Stimulated activated memory B cell treated with anti-CD40 and anti-IgM and Interleukin-4, amounts not matched to agents 10 μg/mL and 1 μg/mL and 100 μg/mL, for 72 hours (primary cell): ENCODE data around the gene CCDC159.

Source experiments
- ATAC-seq: fragments of 150-1000 bp; cut with Tn5 transposase; 2 replicates; pipeline ENCODE4 v1.10.0; 2021
- H3K27ac Mint-ChIP-seq: one replicate; pipeline ENCODE4 v1.8.0; 2022; ENCODE audit warnings: mild to moderate bottlenecking, mixed read lengths
- H3K27me3 Mint-ChIP-seq: one replicate; pipeline ENCODE4 v1.8.0; 2022; ENCODE audit warnings: mixed read lengths
- H3K36me3 Mint-ChIP-seq: one replicate; pipeline ENCODE4 v1.8.0; 2022; ENCODE audit warnings: mixed read lengths
- H3K4me1 Mint-ChIP-seq: one replicate; pipeline ENCODE4 v1.8.0; 2022; ENCODE audit warnings: mixed read lengths
- H3K4me3 Mint-ChIP-seq: one replicate; pipeline ENCODE4 v1.8.0; 2022; ENCODE audit warnings: mild to moderate bottlenecking, moderate library complexity, mixed read lengths
- H3K9me3 Mint-ChIP-seq: one replicate; pipeline ENCODE4 v1.8.0; 2022; ENCODE audit warnings: mixed read lengths

CCDC159 gene

DNA sequence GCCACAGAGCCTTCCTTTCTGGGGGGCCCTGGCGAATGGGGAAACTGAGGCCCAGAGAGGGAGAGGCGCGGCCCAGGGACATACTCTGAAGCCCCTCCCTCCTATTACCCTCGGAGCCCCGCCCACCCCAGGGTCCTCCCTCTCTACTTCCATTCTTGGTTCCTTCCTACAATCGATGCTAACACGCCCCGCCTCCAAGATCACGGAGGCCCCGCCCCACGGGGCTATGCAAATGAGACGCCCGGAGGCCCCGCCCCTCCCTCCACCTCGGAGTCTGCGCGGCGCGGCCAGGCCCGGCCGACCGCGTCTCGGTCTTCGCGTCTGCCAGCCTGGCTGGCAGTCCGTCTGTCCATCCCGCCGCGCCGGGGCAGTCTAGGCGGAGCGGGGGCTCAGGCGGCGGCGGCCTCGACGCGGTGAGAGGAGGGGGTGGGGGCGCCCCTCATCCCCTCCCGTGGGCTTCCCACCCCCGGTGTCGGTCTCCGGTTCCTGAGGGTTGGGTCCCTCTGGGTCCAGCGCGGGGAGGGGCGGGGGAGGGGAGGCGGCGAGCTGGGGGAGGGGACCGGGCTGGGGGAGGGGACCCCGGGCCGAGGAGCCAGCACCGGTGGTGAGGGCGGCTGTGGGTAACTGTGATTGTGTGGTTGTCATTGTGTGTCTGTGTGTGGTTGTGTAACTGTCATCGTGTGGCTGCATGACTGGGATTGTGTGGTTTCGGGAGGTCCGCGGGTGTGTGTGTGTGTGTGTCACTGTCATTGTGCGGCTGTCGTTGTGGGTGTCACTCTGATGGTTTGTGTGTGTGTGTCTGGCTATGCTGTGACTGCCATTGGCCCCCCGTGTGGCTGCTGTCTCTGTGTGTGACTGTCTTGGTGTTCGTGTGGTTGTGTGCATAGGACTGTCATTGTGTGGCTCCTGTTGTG, 9.1 kb downstream of the CCDC159 start, which contains the start of gene PLPPR2:
PLPPR2 (plus strand) TSS at position 273 of the 914 bp plus-strand sequence. CDS start 2,242 bp downstream, outside the sequence.
- Mint-ChIP-seq H3K4me3 (peak within 1 kb of the TSS; percentile 44), H3K4me1 (peaks cover 13% of the 10 kb centered on the region), H3K27me3 (peaks cover 38% of the 10 kb centered on the region), H3K27ac (peak within 1 kb of the TSS; percentile 1), H3K36me3 (peaks cover 4% of the 10 kb centered on the region), H3K9me3 (no peaks in the 10 kb centered on the region)
- ATAC-seq: peak; percentile 80

GRCh38 chr19:11356074-11356397, 9.7 kb downstream of the CCDC159 start:
- H3K4me1 Mint-ChIP-seq: peaks cover 13% of the 10 kb centered on the region
- no peak overlapping the region for H3K27ac Mint-ChIP-seq
- H3K4me3 Mint-ChIP-seq: peak overlapping the region; percentile 44
- H3K27me3 Mint-ChIP-seq: peaks cover 38% of the 10 kb centered on the region
- peaks cover 4% of the 10 kb centered on the region for H3K36me3 Mint-ChIP-seq
- ATAC-seq: no peak
- H3K9me3 Mint-ChIP-seq: no peaks in the 10 kb centered on the region

- Mint-ChIP-seq H3K27me3 (peaks cover 38% of the 10 kb centered on the region), H3K27ac (no peak overlapping the region), H3K4me3 (no peak overlapping the region), H3K4me1 (peaks cover 13% of the 10 kb centered on the region), H3K36me3 (peaks cover 4% of the 10 kb centered on the region), H3K9me3 (no peaks in the 10 kb centered on the region)
- no peak for ATAC-seq
Measured at GRCh38 chr19:11356676-11357550, 10.6 kb downstream of the CCDC159 start.

- H3K4me1 Mint-ChIP-seq: peaks cover 13% of the 10 kb centered on the region
- H3K27me3 Mint-ChIP-seq: peaks cover 38% of the 10 kb centered on the region
- no peaks in the 10 kb centered on the region for H3K9me3 Mint-ChIP-seq
- no peak overlapping the region for H3K27ac Mint-ChIP-seq
- ATAC-seq: no peak
- H3K36me3 Mint-ChIP-seq: peaks cover 7% of the 10 kb centered on the region
- no peak overlapping the region for H3K4me3 Mint-ChIP-seq
Measured at GRCh38 chr19:11359421-11359820, 13.1 kb downstream of the CCDC159 start.

DNA sequence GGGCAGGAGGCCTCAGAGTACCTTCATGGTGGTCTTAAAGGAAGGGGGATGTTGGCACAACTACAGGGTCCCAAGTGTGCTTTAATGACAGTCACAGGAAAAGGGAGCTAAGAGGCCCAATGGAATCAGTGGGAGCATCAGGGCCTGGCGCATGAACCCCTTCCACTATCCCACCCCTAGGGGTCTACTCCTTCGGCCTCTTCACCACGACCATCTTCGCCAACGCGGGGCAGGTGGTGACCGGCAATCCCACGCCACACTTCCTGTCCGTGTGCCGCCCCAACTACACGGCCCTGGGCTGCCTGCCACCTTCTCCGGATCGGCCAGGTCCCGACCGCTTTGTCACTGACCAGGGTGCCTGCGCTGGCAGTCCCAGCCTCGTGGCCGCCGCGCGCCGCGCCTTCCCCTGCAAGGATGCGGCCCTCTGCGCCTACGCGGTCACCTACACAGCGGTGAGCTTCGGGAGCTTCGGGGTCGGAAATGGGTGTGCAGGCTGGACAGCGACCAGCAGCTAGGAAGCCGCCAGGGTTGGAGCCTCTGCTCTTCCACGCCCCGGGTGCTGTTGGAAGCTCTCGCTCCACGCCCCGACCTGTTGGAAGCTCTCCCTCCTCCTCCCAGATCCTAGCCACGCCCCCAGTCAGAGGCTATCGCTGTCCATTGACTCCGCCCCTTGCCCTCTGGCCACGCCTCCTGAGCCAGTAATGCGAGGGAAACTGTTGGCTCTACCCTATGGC, 14.9 kb downstream of the CCDC159 start:
- ATAC-seq: no peak
- Mint-ChIP-seq H3K4me1 (peaks cover 5% of the 10 kb centered on the region), H3K27ac (no peak overlapping the region), H3K9me3 (no peaks in the 10 kb centered on the region), H3K36me3 (peaks cover 14% of the 10 kb centered on the region), H3K4me3 (no peak overlapping the region), H3K27me3 (peaks cover 22% of the 10 kb centered on the region)

- no peak for ATAC-seq
- Mint-ChIP-seq H3K9me3 (no peaks in the 10 kb centered on the region), H3K4me1 (no peaks in the 10 kb centered on the region), H3K27ac (no peak overlapping the region), H3K27me3 (peaks cover 14% of the 10 kb centered on the region), H3K4me3 (no peak overlapping the region), H3K36me3 (peaks cover 17% of the 10 kb centered on the region)
Measured at GRCh38 chr19:11361771-11362731, 15.7 kb downstream of the CCDC159 start.

GRCh38 chr19:11363881-11364280, 17.6 kb downstream of the CCDC159 start:
- H3K36me3 Mint-ChIP-seq: peaks cover 32% of the 10 kb centered on the region
- no peaks in the 10 kb centered on the region for H3K9me3 Mint-ChIP-seq
- no peak for ATAC-seq
- no peak overlapping the region for H3K27ac Mint-ChIP-seq
- no peaks in the 10 kb centered on the region for H3K4me1 Mint-ChIP-seq
- H3K4me3 Mint-ChIP-seq: no peak overlapping the region
- H3K27me3 Mint-ChIP-seq: peaks cover 2% of the 10 kb centered on the region

DNA sequence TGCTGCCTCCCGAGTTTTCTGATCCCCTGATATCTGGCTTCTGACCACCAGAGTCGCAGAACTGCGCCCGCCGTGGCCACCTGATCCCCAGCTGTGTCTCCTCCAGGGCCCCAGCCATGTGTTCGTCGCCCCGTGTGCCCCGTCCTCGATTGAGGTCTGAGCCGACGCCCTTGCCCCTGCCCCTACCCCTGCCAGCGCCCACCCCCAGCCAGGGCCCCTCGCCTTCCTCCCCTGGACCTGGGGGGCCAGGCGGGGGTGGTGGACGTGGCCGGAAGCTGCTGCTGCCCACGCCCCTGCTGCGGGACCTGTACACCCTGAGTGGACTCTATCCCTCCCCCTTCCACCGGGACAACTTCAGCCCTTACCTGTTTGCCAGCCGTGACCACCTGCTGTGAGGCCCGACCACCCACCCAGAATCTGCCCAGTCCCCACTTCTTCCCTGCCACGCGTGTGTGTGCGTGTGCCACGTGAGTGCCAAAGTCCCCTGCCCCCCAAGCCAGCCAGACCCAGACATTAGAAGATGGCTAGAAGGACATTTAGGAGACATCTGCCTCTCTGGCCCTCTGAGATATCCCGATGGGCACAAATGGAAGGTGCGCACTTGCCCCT, 18.1 kb downstream of the CCDC159 start:
- H3K4me1 Mint-ChIP-seq: no peaks in the 10 kb centered on the region
- peak; percentile 57 for ATAC-seq
- no peaks in the 10 kb centered on the region for H3K27me3 Mint-ChIP-seq
- no peaks in the 10 kb centered on the region for H3K9me3 Mint-ChIP-seq
- peaks cover 38% of the 10 kb centered on the region for H3K36me3 Mint-ChIP-seq
- H3K27ac Mint-ChIP-seq: no peak overlapping the region
- no peak overlapping the region for H3K4me3 Mint-ChIP-seq

- H3K4me3 Mint-ChIP-seq: no peak overlapping the region
- no peak overlapping the region for H3K27ac Mint-ChIP-seq
- no peak for ATAC-seq
- peaks cover 42% of the 10 kb centered on the region for H3K36me3 Mint-ChIP-seq
- no peaks in the 10 kb centered on the region for H3K27me3 Mint-ChIP-seq
- no peaks in the 10 kb centered on the region for H3K4me1 Mint-ChIP-seq
- H3K9me3 Mint-ChIP-seq: no peaks in the 10 kb centered on the region
Measured at GRCh38 chr19:11364935-11365334, 18.6 kb downstream of the CCDC159 start.

DNA sequence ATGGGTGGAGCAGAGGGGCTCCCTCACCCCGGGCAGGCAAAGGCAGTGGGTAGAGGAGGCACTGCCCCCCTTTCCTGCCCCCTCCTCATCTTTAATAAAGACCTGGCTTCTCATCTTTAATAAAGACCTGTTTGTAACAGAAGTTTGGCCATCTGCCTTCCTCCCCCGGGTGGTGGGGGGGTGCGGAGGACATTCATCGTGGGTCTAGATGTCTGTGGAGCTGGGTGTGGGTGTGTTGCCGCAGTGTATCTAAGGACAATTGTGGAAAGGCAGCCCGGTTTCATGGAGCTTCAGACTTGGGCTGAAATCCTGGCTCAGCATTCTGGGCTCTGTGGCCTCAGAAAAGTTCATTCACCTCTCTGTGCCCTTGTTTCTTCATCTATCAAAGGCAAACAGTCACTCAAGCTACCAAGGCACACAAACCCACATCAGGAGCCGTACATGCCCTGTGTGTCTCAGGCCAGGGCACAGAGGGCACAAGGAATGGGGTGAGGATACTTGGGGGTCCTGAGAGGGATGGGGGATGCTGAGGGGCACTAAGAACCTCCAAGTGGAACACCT, 19.3 kb downstream of the CCDC159 start:
- H3K4me1 Mint-ChIP-seq: no peaks in the 10 kb centered on the region
- H3K4me3 Mint-ChIP-seq: no peak overlapping the region
- no peak overlapping the region for H3K27ac Mint-ChIP-seq
- H3K9me3 Mint-ChIP-seq: no peaks in the 10 kb centered on the region
- no peak for ATAC-seq
- peaks cover 44% of the 10 kb centered on the region for H3K36me3 Mint-ChIP-seq
- no peaks in the 10 kb centered on the region for H3K27me3 Mint-ChIP-seq

DNA sequence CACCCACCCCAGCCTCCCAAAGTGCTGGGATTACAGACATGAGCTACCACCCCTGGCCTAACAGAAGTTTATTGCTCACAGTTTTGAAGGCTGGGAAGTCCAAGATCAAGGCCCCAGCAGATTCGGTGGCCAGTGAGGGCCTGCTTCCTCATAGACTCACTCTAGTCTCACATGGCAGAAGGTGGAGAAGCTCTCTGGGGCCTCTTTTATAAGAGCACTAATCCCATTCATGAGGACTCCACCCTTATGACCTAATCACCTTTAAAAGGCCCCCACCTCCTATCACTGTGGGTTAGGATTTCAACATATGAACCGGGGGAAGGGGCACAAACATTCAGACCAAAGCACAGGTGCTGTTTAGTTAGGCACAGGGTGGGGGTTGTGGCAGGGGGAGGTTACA, 21.2 kb downstream of the CCDC159 start:
- Mint-ChIP-seq H3K4me3 (no peak overlapping the region), H3K4me1 (no peaks in the 10 kb centered on the region), H3K27ac (no peak overlapping the region), H3K27me3 (no peaks in the 10 kb centered on the region), H3K9me3 (no peaks in the 10 kb centered on the region), H3K36me3 (peaks cover 50% of the 10 kb centered on the region)
- no peak for ATAC-seq

DNA sequence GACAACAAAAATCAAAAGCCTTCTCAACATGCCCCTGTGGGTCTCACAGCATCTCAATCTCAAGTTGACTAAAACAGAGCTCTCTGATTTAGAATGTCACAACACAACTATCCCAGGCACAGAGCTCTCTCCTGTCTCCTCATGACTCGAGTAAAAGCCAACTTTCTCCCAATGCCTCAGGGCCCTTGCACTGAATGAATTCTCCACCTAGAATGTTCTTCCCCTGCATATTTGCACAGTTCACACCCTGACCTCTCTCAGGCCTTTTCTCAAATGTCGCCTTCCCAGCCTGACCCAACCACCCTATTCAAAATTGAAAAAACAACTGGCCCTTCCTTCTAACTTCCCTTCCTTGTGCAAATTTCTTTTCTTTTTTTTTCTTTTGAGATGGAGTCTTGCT, 24.4 kb downstream of the CCDC159 start:
- peaks cover 41% of the 10 kb centered on the region for H3K36me3 Mint-ChIP-seq
- no peaks in the 10 kb centered on the region for H3K9me3 Mint-ChIP-seq
- H3K4me1 Mint-ChIP-seq: peaks cover 3% of the 10 kb centered on the region
- H3K27ac Mint-ChIP-seq: no peak overlapping the region
- H3K4me3 Mint-ChIP-seq: no peak overlapping the region
- ATAC-seq: no peak
- H3K27me3 Mint-ChIP-seq: no peaks in the 10 kb centered on the region

DNA sequence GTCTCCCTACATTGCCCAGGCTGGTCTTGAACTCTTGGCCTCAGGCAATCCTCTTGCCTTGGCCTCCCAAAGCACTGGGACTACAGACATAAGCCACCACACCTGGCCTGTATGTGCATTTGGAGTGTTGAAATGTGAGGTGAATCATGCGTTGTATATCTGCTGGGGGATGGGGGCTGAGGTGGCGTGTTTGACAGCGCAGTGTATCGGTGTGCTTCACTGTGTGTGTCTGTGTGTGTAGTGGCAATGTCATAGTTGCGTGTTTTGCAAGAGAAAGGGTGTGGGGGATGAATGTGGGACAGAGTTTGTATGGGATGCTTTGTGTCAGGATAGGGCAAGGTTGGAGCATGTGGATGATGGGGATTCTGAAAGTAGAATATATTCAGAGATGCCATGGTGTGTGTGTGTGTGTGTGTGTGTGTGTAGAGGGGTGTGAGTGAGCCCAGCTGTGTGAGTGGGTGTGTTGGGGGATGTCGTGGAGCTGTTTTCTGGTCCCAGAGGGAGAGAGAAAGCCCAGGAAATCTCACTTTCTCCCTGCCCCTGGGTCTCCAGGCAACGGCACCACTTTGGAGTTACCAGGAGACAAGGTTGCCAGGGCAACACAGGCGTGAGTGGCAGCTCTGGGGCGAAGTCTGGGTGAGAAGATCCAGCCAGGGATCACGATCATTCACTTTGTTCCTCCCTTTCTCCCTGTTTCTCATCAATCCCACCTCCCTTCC, 27.0 kb downstream of the CCDC159 start:
- Mint-ChIP-seq H3K36me3 (peaks cover 32% of the 10 kb centered on the region), H3K27ac (no peak overlapping the region), H3K27me3 (no peaks in the 10 kb centered on the region), H3K4me3 (peak overlapping the region; percentile 52), H3K9me3 (no peaks in the 10 kb centered on the region), H3K4me1 (peaks cover 17% of the 10 kb centered on the region)
- ATAC-seq: no peak
